ENCODE data around the gene FAM193A.

FAM193A gene

GRCh38 chr4:2742823-2743517, 206.5 kb downstream of the FAM193A start:
- H3K27ac ChIP-seq, result no peak overlapping the region
- TF ChIP-seq CTCF (IDR thresholded peaks at IDR 0.05), result no peak
- TF ChIP-seq ZFX (IDR thresholded peaks at IDR 0.05; ENCODE audit: borderline replicate concordance), result no peak

- H3K27ac ChIP-seq, result no peak overlapping the region
- no peak for TF ChIP-seq ZFX (IDR thresholded peaks at IDR 0.05; ENCODE audit: borderline replicate concordance)
- no peak for TF ChIP-seq CTCF (IDR thresholded peaks at IDR 0.05)
These were observed 207.3 kb downstream of the FAM193A start for GRCh38 chr4:2743518-2744445.

GRCh38 chr4:2744576-2745270, 208.3 kb downstream of the FAM193A start:
- TF ChIP-seq CTCF (IDR thresholded peaks at IDR 0.05) (no peak), ZFX (IDR thresholded peaks at IDR 0.05; ENCODE audit: borderline replicate concordance) (no peak)
- peak overlapping the region; percentile 31; the same call in 1 of the 2 replicates for H3K27ac ChIP-seq

- TF ChIP-seq ZFX (IDR thresholded peaks at IDR 0.05; ENCODE audit: borderline replicate concordance) (no peak), CTCF (IDR thresholded peaks at IDR 0.05) (no peak)
- peak overlapping the region; percentile 31 for H3K27ac ChIP-seq
These were observed 209.1 kb downstream of the FAM193A start for GRCh38 chr4:2745516-2745915.

GRCh38 chr4:2745981-2746806, 209.7 kb downstream of the FAM193A start:
- peak overlapping the region; percentile 31 for H3K27ac ChIP-seq
- no peak for TF ChIP-seq ZFX (IDR thresholded peaks at IDR 0.05; ENCODE audit: borderline replicate concordance)
- no peak for TF ChIP-seq CTCF (IDR thresholded peaks at IDR 0.05)

- H3K27ac ChIP-seq, result no peak overlapping the region
- TF ChIP-seq CTCF (IDR thresholded peaks at IDR 0.05) (no peak), ZFX (IDR thresholded peaks at IDR 0.05; ENCODE audit: borderline replicate concordance) (no peak)
These were observed 210.6 kb downstream of the FAM193A start for GRCh38 chr4:2746891-2747695.
